Muscle layer of colon (tissue), 2 donors: ENCODE results near the gene POLR3A.

Experiments
- H3K27ac ChIP-seq: one replicate; pipeline ENCODE4 v1.7.0; 2013; ENCODE audit warnings: low read depth, mild to moderate bottlenecking, low read length, moderate library complexity
- H3K27me3 ChIP-seq, 2 donors: one replicate each; pipeline ENCODE4 v1.7.0; 2013; ENCODE audit warnings: low read length in 2 of 2, mild to moderate bottlenecking in 2 of 2; ENCODE audit not compliant: insufficient read depth in 2 of 2, control insufficient read depth in 1 of 2
- H3K36me3 ChIP-seq: one replicate; pipeline ENCODE4 v1.7.0; 2013; ENCODE audit warnings: mild to moderate bottlenecking, low read length; ENCODE audit not compliant: insufficient read depth
- H3K4me1 ChIP-seq: one replicate; pipeline ENCODE4 v1.7.0; 2013; ENCODE audit warnings: mild to moderate bottlenecking, low read length; ENCODE audit not compliant: insufficient read depth
- H3K4me3 ChIP-seq, 2 donors: one replicate each; pipeline ENCODE4 v1.7.0; 2013; ENCODE audit warnings: low read length in 2 of 2, low read depth in 1 of 2, mild to moderate bottlenecking in 1 of 2, moderate library complexity in 1 of 2
- H3K9ac ChIP-seq: one replicate; pipeline ENCODE4 v1.7.0; 2013; ENCODE audit warnings: low read length
- H3K9me3 ChIP-seq: one replicate; pipeline ENCODE4 v1.7.0; 2013; ENCODE audit warnings: mild to moderate bottlenecking, low read length
- donor health status: abdominal sarcoma.
- donor health status: Adenocarcinoma of cecum.

Gene POLR3A

DNA sequence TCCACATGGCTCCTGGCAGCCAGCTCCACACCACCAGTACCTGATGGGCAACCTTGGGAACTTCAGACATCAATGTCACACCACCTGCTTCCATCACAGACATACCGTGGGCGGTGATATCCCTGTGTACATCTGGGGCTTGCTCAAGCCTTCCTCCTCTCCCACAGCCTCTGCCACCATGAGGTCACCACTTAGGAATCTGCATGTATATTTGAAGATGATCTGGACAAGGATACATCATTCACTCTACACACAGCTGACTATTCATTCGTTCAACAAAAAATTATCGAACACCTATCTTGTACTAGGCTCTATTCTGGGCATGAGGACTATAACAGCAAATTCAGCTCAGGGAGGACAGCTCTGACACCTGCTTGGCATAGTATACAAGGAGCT is 109.6 kb downstream of the POLR3A start:
- no peak overlapping the region for H3K27ac ChIP-seq
- H3K9me3 ChIP-seq: no peaks in the 10 kb centered on the region
- peaks cover 47% of the 10 kb centered on the region for H3K4me1 ChIP-seq
- no peak overlapping the region for H3K9ac ChIP-seq
- H3K27me3 ChIP-seq: no peaks in the 10 kb centered on the region
- no peak overlapping the region for H3K4me3 ChIP-seq
- no peaks in the 10 kb centered on the region for H3K36me3 ChIP-seq
